HG03064 (cell line): Measurements from ENCODE around the gene MORN1.

Source experiments
- ATAC-seq: cut with Tn5 transposase; IDR thresholded peaks from one replicate; pipeline ENCODE4 v1.9.1; 2021; ENCODE audit warnings: low read depth; ENCODE audit not compliant: unreplicated experiment

Gene MORN1

DNA sequence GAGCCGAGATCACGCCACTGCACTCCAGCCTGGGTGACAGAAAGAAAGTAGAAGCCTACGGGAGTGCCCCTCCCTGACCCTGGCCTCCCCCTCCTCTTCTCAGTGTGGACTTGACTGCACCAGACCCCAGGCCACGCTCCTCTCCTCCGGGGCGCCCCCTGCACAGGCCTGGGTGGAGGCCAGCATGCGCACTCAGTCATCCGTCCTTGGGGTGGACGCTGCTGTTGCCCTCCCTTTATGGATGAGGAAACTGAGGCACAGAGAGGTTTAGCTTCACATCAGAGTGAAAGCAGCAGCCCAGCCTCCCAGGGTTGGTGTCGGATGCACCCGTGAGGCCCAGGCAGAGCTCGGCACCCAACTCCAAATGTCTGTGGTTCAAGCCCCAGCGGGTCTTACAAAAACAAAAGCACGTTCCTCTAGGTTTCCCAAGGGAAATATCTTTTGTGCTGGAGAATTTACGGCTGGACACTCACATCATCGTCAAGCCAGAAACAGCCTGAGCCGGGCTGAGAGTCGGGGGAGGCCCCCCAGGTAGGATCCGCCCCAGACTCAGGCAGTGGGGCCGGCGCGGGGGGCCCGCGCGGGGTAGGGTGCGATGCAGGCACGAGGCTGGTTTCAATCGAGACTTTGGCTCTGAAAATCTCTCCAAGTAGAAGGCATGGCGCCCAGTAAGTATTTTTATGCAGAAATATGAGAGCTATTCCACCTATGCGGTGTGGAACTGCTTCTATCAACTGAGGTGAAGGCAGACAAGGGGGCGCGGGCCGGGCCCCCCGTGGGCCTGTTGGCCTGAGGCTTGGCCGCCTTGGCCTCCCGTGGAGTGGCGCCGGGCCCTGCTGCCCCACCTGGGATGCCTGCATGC is 36.6 kb downstream of the MORN1 start:
- no peak for ATAC-seq

DNA sequence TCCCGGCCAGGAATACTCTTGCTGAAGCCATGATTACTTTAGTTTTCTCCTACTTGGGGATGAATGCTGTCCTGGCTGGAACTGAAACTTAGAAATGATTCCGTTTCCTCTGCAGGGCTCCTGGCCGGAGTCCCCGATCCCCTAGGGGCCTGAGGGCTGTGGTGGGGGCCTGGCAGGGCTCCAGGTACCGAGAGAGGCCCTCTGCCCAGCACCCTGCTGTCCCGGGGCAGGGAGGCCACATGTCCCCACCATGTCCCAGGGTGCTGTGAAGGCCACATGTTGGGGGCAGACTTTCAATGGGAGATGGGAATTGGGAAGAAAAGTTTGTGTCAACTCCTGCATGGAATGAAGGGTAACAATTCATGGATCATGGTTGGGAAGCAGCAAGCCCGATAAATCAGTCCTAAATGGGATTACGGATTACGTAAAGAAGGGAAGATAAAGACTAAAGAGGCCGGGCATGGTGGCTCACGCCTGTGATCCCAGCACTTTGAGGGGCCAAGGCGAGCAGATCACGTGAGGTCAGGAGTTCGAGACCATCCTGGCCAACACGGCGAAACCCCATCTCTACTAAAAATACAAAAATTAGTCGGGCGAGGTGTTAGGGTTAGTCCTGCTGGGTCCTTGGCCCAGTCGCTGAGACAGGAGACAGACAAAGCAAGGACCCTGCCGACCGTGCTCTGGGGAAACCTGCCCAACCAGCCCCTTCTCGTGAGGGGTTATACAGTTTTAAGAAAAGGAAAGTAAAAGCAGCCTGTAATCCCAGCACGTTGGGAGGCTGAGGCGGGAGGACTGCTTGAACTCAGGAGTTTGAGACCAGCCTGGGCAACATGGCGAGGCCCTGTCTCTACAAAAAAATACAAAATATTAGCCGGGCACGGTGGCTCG is 37.6 kb downstream of the MORN1 start:
- ATAC-seq = no peak

DNA sequence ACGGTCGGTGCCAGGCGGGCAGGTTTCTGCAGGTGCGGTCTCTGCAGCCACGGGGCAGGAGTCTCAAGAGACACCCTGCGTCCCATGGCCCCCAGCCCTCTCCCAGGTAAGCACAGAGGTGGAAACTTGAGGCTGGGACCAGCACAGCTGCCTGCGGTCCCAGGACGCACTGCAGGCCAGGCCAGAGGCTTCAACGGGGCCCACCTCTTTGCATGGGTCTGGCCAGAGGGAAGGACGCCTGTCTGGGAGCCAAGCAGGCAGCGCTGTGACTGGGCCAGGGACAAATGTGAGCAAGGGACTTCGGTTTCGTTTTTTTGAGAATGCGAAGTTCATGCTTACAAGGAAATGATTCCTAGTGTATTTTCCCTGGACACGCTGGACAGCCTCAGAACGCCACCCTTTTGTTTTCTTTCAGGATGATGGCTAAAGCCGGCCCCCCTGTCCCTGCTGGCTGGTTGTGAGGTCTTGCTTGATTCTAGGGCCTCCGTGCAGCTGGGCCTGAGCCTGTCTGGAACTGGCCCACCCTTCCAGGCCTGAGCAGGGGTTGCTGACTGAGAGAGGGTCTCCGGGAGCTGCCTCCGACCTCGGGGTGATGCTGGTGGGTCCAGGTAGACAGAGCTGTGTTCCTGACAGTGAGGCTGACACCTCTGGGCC is 38.3 kb downstream of the MORN1 start:
- no peak for ATAC-seq

DNA sequence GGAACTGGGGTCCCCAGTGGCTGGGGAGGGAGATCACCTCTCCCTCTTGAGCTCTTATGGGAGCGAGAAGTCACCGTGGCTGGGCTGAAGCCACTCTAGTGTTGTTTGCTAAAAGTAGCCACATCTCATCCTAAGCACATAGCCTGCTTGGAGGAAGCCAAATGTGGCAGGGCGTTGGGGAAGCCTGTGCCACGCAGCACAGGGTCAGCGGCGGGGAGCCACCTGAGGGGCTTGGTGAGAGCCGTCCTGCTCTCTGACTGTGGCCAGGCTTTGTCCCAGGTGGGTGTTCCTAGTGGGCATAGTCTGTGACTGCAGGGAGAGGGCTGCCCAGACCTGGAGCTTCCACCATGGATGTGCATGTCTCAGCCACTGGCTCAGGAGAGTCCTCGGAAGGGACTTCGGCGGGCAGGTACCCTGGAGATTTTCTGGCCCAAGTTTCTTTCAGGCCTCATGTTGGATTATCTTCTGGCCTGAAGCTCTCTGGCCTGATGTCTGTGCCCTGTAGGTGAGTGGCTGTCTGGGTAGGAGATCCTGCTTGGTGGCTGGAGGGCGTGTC is 38.9 kb downstream of the MORN1 start:
- no peak for ATAC-seq

DNA sequence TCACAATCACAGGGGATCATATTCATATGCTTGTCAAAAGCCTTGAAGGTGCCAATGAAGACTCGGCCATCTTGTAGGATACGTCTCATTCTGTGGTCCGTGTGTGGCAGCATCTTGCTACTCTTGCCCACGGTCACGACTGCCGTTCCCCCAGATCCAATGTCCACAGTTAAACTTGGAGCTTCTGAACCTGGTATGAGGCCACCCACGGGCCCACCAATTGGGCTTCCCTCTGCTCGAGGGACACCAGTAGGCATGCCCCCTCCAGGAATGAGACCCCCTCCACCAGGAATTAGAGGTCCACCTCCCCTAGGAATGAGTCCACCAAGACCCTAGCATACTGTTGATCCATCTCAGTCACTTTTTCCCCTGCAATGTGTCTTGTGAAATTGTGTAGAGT is 39.6 kb downstream of the MORN1 start:
- ATAC-seq = no peak

DNA sequence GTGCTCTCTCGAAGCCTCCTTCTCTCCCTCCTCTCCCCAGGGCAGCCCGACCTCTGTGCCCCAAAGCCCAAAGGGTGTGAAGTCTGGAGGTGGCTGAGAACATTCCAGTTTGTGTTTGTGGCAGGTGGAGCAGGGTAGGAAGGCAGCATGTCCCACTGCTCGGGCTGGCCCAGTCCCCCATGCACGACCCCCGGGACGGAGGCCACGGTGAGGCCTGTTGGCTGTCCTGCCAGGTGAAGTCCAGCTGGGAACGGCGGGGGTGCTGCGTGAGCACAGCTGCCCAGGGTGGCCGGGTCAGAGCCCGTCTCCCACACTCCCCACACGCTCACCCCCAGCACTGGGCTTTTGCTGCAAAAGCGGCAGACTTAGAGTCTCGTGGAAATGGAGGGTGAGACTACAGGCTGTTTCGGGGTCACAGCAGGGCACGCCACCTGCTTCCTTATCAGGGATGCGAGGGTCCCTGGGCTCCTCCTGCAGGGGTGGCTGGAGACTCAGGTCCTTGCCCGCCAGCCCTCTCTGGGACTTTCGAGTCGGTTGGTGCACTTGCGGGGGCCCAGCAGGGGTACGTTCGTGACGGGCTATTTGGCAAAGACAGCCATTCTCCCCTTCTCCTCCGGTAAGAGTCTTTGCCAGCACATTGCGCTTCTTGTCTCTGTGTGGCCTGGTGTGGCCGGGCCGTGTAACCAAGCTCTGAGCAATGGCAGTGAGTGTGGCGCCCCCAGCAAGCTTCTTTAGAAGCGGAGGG is 40.3 kb downstream of the MORN1 start:
- ATAC-seq = no peak

DNA sequence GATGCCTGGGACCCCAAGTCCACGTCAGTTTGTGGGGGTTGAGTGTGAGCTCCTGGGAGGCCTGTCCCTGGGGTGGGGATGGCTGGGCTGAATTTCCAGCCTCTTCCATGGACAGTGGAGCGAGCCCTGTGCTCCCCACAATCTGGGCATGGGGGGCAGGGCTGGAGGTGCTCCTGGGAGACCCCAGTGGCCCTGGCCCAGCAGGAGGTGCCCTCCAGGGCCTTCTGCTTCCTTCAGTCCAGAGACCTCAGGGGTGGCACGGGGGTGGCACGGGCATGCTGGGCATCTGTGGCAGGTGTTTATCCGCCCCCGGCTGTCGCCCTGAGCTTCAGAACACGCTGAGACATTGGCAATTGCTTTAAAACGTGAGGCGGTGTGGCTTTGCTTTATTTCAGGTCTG is 40.9 kb downstream of the MORN1 start:
- ATAC-seq = no peak

DNA sequence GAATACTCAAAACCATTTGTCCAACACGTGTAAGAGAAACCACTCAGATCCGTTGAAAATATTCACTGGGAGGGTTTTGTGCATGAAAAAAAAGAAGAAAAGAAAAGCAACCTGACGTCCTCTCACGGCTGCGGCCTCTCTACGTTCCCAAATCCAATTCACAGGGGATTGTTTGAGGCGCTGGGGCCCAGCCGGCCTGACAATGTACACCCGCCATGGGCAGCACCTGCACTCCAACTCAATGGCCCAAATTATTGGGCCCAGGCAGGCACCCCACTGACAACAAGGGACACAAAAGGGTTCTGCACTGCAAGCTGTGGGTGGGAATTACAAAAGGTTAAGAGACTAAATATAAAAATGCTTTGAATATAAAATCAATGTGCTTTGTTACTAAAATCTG is 41.5 kb downstream of the MORN1 start:
- no peak for ATAC-seq

DNA sequence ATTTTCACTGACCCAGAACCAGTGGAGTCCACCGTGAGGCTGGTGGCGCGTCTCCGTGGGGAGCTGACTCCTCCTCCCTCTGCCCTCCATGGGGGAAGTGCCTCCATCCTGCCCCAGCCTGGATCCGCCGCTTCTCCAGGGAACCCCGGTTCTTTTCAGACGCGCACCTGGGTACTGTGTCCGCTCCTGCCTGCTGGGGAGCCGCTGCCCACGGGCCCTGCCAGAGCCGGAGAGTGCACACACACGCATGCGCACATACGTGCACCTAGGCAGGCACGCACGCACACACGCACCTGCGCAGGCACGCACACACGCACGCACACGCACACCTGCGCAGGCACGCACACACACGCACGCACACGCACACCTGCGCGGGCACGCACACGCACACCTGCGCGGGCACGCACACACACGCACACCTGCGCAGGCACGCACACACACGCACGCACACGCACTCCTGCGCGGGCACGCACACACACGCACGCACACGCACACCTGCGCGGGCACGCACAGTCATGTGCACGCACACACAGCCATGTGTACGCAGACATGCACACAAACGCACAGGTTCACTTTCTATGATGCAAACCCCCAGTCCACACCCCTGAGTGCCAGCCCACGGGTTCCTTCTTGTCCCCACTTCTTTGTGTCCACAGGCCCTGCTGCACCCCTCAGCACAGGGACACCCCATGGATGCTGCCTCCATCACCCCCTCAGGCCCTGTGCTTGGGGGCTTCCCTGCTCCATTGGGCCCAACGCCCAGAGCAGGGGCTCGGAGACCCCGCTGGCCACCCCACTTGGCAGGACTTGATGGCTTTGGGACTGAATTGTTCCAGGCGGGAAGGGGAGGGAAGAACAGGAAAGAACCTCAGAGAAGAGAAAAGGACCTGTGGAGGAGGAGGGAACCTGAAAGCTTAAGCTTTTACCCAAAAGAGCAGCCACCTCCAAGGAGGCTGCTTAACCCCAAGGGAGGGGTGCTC is 42.7 kb downstream of the MORN1 start:
- no peak for ATAC-seq

DNA sequence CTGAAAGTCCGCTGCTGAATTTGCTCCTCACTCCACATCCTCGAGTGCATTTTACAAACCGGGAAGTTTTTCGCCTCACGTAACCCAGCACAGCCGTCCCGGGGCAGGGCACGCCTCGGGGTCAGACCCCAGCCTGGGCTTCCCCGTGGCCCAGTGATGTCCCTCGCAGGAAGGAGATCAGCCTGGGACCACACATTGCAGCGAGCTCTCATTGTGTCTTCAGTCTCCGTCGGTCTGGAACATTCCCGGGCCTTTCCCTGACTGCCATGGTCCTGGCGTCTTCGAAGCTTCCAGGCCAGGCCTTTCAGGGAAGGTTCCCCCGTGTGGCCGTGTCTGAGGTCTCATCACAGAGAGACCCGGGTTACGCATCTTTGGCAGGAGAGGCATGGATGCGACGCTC is 43.5 kb downstream of the MORN1 start:
- ATAC-seq = no peak

DNA sequence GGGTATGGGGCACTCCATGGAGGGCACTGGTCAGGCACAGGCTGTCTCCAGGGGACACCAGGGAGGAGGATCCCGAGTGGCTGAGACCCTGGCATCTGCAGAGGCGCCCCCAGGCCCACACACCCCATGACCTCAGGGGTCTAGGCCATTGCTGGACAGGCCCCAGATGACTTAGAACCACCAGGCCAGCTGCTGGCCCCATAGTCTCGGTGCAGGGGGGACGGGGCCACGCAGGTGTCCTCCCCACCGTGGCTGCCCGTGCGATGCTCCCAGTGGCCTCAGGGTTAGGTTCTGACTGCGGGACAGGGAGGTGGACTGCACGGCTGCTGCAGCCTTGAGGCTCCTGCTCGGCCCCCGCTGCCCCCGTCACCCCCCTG is 44.0 kb downstream of the MORN1 start:
- ATAC-seq = no peak

DNA sequence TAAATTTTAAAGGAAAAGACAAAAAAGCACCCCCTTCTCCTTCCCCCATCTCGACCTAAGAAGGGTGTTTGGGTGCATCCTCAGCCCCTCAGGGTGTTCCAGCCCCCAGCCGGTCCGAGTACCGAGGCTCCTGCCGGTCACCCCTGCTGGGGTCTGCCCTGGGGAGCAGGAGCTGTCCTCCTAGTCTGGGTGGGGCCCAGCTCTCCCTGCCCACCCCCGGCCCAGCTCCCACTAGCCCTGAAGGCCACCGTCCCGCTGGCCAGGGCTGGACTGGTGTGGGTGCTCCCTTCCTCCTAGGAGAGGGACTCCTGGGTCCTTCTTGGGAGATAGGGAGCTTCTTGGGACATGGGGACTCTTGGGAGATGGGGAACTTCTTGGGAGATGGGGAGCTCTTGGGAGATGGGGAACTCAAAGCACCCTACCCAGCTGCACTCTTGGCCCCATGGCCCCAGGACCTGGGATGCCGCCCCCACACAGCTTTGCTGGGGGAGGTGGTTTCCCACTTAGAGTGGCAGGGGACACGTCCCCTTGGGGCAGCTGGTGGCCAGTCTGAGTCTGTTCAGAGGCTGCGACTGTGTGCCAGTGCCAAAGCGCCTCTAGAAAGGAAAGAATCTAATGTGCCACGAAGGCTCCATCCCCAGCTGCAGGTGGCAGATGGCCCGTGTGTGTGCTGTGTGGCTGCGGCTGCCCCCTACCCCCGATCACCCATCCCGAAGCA is 44.5 kb downstream of the MORN1 start:
- ATAC-seq = no peak

DNA sequence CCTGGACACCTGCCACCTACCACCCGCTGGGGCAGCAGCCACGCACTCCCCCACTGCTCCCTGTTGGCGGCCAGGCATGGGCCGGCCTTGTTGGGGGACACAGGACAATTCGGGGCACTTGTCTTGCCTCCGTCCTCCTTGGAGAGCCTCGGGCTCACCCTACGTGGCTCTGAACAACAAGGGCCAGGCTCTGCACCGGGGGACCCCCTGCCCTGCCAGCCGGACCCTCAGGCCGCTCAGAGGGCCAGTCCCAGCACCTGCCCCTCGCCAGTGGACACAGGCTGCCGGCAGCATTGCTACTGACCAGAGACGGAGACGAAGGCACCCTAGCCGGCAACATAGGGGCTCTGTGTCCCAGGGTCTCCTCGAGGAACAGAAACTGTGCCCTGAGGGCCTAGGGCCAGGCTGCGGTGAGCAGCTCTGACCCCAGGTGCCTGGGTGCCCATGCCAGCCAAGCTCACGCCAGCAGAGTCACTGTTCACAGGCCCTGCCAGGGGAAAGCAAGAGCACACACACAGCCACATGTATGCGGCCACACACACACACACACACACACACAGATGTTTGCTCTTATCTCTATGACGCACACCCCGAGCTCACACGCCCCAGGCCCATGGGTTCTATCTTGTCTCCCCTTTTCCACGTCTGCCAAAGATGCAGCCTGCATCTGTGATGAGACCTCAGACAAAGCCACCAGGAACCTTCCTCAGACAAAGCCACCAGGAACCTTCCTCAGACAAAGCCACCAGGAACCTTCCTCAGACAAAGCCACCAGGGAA is 45.9 kb downstream of the MORN1 start:
- no peak for ATAC-seq

DNA sequence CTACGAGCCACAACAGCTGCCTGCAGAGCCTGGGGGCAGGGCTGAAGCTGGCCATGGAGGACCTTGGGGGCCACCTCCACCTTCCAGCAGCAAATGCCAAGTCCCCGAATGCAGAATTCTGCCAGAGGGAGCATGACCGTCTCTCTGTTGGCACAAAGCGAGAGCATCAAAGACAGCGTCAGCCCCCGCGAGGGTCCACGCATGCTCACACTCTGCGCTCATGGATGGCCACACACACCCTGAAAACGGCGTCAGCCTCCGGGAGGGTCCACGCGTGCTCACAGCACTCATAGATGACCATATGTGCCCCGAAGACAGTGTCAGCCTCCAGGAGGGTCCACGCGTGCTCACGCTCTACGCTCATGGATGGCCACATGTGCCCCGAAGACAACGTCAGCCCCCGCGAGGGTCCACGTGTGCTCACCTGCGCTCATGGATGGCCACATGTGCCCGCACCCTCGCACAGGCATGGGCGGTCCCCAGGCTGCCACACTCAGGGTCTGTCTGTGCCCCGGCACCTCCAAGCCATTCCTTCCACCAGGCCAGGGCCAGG is 46.5 kb downstream of the MORN1 start:
- ATAC-seq = no peak

DNA sequence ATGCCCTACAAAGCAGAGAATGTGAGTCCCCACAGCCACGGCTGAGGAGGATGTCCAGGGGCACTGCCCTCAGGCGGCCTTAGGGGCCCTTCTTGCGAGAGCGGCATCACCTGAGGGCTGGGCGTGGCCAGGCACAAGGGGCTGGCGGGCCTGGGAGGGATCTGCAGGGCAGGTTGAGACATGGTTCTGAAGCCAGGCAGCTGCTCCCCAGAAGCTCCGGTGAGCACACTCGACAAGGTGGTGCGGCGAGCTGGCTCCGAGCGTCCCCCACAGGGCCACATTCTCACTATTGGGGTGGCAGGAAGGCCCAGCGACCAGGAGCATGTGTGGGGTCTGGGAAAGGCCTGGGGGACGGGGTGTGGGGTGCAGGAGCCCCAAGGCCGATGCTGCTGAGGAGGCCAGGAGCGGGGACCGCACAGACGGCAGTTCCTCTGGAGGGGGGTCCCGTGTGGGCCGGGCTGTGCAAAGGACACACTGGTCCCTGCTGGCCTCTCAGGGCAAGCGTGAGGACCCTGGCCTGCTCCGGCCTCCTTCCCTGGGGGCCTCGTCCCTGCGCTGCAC is 47.2 kb downstream of the MORN1 start:
- no peak for ATAC-seq

DNA sequence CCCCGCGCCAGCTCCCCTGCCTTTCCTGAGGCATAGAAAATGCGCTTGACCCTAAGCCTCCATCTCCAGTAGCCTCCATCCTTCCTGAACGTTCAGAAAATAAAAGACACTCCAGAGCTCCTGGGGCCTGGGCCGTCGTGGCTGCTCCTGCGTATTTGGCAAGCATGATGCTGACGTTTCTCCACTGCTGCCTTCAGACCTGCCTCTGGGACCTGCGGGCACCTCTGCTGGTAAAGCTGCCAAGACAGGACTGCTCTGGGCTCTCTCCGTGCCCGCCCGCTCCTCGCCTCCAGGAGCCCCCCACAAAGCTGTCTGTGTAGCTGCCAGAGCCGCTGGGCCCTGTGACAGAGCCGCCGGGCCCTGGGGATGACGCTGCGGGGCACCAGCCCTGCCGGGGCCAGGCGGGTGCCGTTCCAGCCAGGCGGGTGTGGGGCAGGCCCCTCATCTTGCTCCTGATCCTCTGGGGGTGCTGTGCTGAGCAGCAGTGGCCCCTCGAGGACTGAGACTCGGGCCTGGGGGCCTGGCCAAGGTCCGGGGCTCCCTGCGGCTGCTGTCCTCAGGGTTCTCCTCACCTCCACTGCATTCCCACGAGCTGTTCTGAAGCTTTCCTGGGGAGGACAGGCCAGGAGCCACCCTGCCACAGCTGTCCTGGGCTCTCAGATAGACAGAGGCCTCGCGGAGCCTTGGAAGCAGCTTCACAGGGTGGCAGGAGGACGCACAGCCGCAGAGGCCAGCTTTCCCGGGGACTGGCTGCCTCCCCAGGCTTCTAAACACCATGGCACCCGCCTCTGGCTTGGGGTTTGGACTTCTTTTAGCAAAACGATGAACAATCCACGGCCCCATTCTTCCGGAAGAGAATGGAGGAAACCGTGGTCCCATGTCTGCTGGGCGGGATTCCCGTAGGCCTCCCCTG is 48.1 kb downstream of the MORN1 start:
- no peak for ATAC-seq
